Measurements from ENCODE around the gene ERVMER34-1.

Gene ERVMER34-1

DNA sequence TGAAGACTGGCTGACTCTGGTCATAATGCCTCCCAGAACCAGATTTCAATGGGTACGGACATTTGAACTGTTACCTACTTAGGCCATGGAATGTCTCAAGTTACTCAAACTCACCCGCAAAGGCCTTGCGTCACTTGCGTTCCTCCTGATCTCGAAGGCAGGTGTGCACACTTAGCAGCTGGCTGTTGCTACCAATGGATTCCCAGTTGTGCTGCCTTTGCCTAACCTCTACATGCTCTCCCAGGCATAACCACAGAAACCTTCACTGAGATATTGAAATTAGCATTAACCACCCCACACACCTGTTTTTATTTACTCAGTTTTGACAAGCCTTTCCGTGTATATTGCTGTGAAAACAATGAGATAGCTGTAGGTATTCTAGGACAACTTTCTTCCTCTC, 2.8 kb downstream of the ERVMER34-1 start:
- H3K4me3 Mint-ChIP-seq: no peak overlapping the region
- H3K27ac Mint-ChIP-seq: no peak overlapping the region
- CTCF ChIA-PET: no interaction called here
- no peaks in the 10 kb centered on the region for H3K9me3 Mint-ChIP-seq
- no peak for DNase-seq
- no peaks in the 10 kb centered on the region for H3K36me3 Mint-ChIP-seq
- H3K27me3 Mint-ChIP-seq: peaks cover 47% of the 10 kb centered on the region
- H3K4me1 Mint-ChIP-seq: peaks cover 3% of the 10 kb centered on the region

- peaks cover 14% of the 10 kb centered on the region for H3K27me3 Mint-ChIP-seq
- no peak overlapping the region for H3K4me3 Mint-ChIP-seq
- no peaks in the 10 kb centered on the region for H3K9me3 Mint-ChIP-seq
- no peaks in the 10 kb centered on the region for H3K36me3 Mint-ChIP-seq
- no peak for DNase-seq
- CTCF ChIA-PET: no interaction called here
- H3K27ac Mint-ChIP-seq: no peak overlapping the region
- H3K4me1 Mint-ChIP-seq: no peaks in the 10 kb centered on the region
These were observed 6.6 kb downstream of the ERVMER34-1 start for GRCh38 chr4:52744588-52744987.

DNA sequence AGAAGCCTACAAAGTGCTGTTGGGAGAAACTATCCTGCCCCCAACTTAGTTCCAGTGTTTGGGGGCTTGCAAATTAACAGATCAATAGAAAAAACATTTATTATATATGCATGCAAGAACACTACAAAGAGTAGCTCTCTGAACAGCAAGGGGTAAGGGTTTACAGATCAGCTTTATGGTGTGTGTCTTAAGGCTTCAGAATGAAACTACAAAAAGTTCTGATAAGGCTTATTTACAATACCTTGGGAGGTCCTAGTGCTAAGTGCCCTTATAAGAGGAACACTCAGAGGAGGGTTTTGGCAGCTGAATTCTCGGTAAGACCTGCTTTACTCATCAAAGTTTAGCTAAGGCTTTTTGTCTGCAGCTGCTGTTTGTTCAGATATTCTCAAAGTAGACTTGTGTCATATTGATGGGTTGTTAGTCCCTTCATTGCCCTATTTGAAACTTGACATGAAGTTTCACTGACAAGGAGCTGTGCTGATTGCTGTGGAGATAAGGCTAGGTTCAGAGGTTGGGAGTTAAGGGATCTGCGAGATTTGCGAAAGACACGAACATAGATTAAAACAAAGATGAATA, 7.7 kb downstream of the ERVMER34-1 start:
- H3K4me1 Mint-ChIP-seq: no peaks in the 10 kb centered on the region
- no peak for DNase-seq
- peaks cover 10% of the 10 kb centered on the region for H3K27me3 Mint-ChIP-seq
- no peaks in the 10 kb centered on the region for H3K36me3 Mint-ChIP-seq
- CTCF ChIA-PET: no interaction called here
- H3K27ac Mint-ChIP-seq: no peak overlapping the region
- H3K9me3 Mint-ChIP-seq: no peaks in the 10 kb centered on the region
- H3K4me3 Mint-ChIP-seq: no peak overlapping the region

- DNase-seq: no peak
- CTCF ChIA-PET: no interaction called here
- Mint-ChIP-seq H3K4me1 (no peaks in the 10 kb centered on the region), H3K36me3 (no peaks in the 10 kb centered on the region), H3K9me3 (no peaks in the 10 kb centered on the region), H3K27ac (no peak overlapping the region), H3K4me3 (no peak overlapping the region), H3K27me3 (peaks cover 3% of the 10 kb centered on the region)
These were observed 21.6 kb downstream of the ERVMER34-1 start for GRCh38 chr4:52729586-52729985.

GRCh38 chr4:52728691-52729240, 22.5 kb downstream of the ERVMER34-1 start:
- Mint-ChIP-seq H3K36me3 (no peaks in the 10 kb centered on the region), H3K27ac (no peak overlapping the region), H3K4me1 (no peaks in the 10 kb centered on the region), H3K9me3 (no peaks in the 10 kb centered on the region), H3K27me3 (no peaks in the 10 kb centered on the region), H3K4me3 (no peak overlapping the region)
- no peak for DNase-seq
- CTCF ChIA-PET: no interaction called here

DNA sequence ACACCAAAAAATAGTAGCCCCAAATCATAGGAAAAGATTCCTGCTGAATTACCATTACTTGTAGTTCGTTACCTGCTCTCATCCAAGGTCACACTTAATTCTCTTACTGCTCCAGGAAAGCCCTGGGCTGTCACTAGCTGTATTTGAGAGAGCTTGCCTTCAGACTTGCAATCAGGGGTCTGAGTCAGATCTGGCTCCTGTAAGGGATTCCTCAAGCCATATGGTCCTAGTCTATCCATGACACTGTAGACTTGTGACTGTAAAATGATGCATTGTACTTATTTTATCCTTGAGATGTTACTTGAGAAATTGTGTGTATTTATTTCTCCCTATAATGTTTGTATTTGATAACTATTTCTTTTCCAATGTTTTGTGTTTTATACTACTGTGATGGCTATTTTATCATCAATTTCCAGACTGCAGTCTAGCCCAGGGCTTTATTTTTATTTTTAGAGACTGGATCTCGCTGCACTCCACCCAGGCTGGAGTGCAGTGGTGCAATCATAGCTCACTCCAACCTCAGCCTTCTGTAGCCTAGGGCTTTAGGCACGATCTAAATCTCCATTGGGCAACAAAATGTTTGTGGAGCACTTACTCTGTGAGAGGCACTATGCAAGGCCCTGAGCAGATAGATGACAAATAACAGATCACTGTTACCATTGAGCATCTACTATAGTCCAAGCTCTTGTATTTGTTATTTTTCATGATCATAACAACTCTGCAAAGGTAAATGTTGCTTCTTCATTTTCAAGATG, 24.2 kb downstream of the ERVMER34-1 start:
- peaks cover 4% of the 10 kb centered on the region for H3K4me1 Mint-ChIP-seq
- no peak overlapping the region for H3K27ac Mint-ChIP-seq
- no peak for DNase-seq
- no peaks in the 10 kb centered on the region for H3K27me3 Mint-ChIP-seq
- no peaks in the 10 kb centered on the region for H3K9me3 Mint-ChIP-seq
- CTCF ChIA-PET: interaction anchor here (1.6 kb wide), 1 partner anchor 21 kb away, joined by 3 read pairs; no protein-coding TSS in a partner anchor
- H3K4me3 Mint-ChIP-seq: no peak overlapping the region
- no peaks in the 10 kb centered on the region for H3K36me3 Mint-ChIP-seq

GRCh38 chr4:52721968-52722815, 29.0 kb downstream of the ERVMER34-1 start:
- Mint-ChIP-seq H3K27me3 (no peaks in the 10 kb centered on the region), H3K9me3 (no peaks in the 10 kb centered on the region), H3K4me3 (peak overlapping the region; percentile 76), H3K36me3 (peaks cover 8% of the 10 kb centered on the region), H3K27ac (peak overlapping the region; percentile 84), H3K4me1 (peaks cover 12% of the 10 kb centered on the region)
- peak; percentile 95 for DNase-seq
- CTCF ChIA-PET: interaction anchor here (1.2 to 2.9 kb wide), 3 partner anchors 9 to 189 kb away, joined by 4 to 13 read pairs (median 4); no protein-coding TSS in a partner anchor

GRCh38 chr4:52718123-52718522, 33.1 kb downstream of the ERVMER34-1 start:
- CTCF ChIA-PET: no interaction called here
- no peak for DNase-seq
- no peak overlapping the region for H3K27ac Mint-ChIP-seq
- H3K4me3 Mint-ChIP-seq: no peak overlapping the region
- H3K4me1 Mint-ChIP-seq: peaks cover 40% of the 10 kb centered on the region
- peaks cover 37% of the 10 kb centered on the region for H3K36me3 Mint-ChIP-seq
- H3K9me3 Mint-ChIP-seq: peaks cover 3% of the 10 kb centered on the region
- no peaks in the 10 kb centered on the region for H3K27me3 Mint-ChIP-seq

GRCh38 chr4:52716364-52717151, 34.7 kb downstream of the ERVMER34-1 start:
- CTCF ChIA-PET: no interaction called here
- H3K36me3 Mint-ChIP-seq: peaks cover 41% of the 10 kb centered on the region
- H3K4me1 Mint-ChIP-seq: peaks cover 42% of the 10 kb centered on the region
- no peak for DNase-seq
- no peaks in the 10 kb centered on the region for H3K27me3 Mint-ChIP-seq
- peaks cover 3% of the 10 kb centered on the region for H3K9me3 Mint-ChIP-seq
- no peak overlapping the region for H3K27ac Mint-ChIP-seq
- H3K4me3 Mint-ChIP-seq: no peak overlapping the region

GRCh38 chr4:52715914-52716313, 35.3 kb downstream of the ERVMER34-1 start:
- Mint-ChIP-seq H3K4me3 (no peak overlapping the region), H3K9me3 (peaks cover 3% of the 10 kb centered on the region), H3K27ac (no peak overlapping the region), H3K27me3 (peaks cover 2% of the 10 kb centered on the region), H3K36me3 (peaks cover 41% of the 10 kb centered on the region), H3K4me1 (peaks cover 44% of the 10 kb centered on the region)
- CTCF ChIA-PET: no interaction called here
- DNase-seq: no peak

- H3K9me3 Mint-ChIP-seq: peaks cover 3% of the 10 kb centered on the region
- H3K36me3 Mint-ChIP-seq: peaks cover 38% of the 10 kb centered on the region
- no peak overlapping the region for H3K27ac Mint-ChIP-seq
- H3K4me3 Mint-ChIP-seq: no peak overlapping the region
- peaks cover 5% of the 10 kb centered on the region for H3K27me3 Mint-ChIP-seq
- DNase-seq: no peak
- CTCF ChIA-PET: no interaction called here
- H3K4me1 Mint-ChIP-seq: peaks cover 49% of the 10 kb centered on the region
These were observed 35.8 kb downstream of the ERVMER34-1 start for GRCh38 chr4:52715255-52715897.

GRCh38 chr4:52714597-52715254, 36.5 kb downstream of the ERVMER34-1 start:
- H3K4me1 Mint-ChIP-seq: peaks cover 50% of the 10 kb centered on the region
- H3K27ac Mint-ChIP-seq: peak overlapping the region; percentile 55
- no peak for DNase-seq
- peaks cover 35% of the 10 kb centered on the region for H3K36me3 Mint-ChIP-seq
- H3K27me3 Mint-ChIP-seq: peaks cover 9% of the 10 kb centered on the region
- CTCF ChIA-PET: no interaction called here
- H3K4me3 Mint-ChIP-seq: peak overlapping the region; percentile 88
- H3K9me3 Mint-ChIP-seq: peaks cover 3% of the 10 kb centered on the region

GRCh38 chr4:52713456-52713937, 37.7 kb downstream of the ERVMER34-1 start:
- Mint-ChIP-seq H3K27ac (peak overlapping the region; percentile 94), H3K36me3 (peaks cover 33% of the 10 kb centered on the region), H3K4me3 (peak overlapping the region; percentile 88), H3K4me1 (peaks cover 50% of the 10 kb centered on the region), H3K9me3 (peaks cover 3% of the 10 kb centered on the region), H3K27me3 (peaks cover 13% of the 10 kb centered on the region)
- DNase-seq: no peak
- CTCF ChIA-PET: interaction anchor here (2.3 kb wide), 1 partner anchor 8 kb away, joined by 13 read pairs; no protein-coding TSS in a partner anchor

Measured in activated naive CD4-positive, alpha-beta T cell treated with anti-CD3 and anti-CD28 coated beads, Interleukin-2, amount 10 ng/mL, durations not matched to agents 7 days and 5 days (primary cell).